HEK293 (cell line): ENCODE measurements around the gene STX5.

Experiments
- GLIS1 ChIP-seq: fragments of 450-650 bp; formaldehyde crosslinking; IDR thresholded peaks from 2 replicates; pipeline ENCODE4 v1.5.1; 2016; ENCODE audit warnings: missing biosample characterization, missing genetic modification characterization
- INSM2 ChIP-seq: fragments of 450-650 bp; formaldehyde crosslinking; IDR thresholded peaks from 2 replicates; pipeline ENCODE4 v1.5.1; 2016; ENCODE audit warnings: missing biosample characterization, missing genetic modification characterization
- KLF10 ChIP-seq: fragments of 450-650 bp; IDR thresholded peaks from 2 replicates; pipeline ENCODE4 v1.5.1; 2018; ENCODE audit warnings: missing biosample characterization, mild to moderate bottlenecking, missing genetic modification characterization
- PBX3 ChIP-seq: sonication (generic); formaldehyde crosslinking; IDR thresholded peaks from 2 replicates; pipeline ENCODE4 v1.8.1; 2022; ENCODE audit warnings: mild to moderate bottlenecking, moderate library complexity, missing genetic modification reagents
- PRDM2 ChIP-seq: fragments of 450-650 bp; formaldehyde crosslinking; IDR thresholded peaks from 2 replicates; pipeline ENCODE4 v1.5.1; 2016; ENCODE audit warnings: missing biosample characterization, missing genetic modification characterization, borderline replicate concordance
- TRIM28 ChIP-seq: IDR thresholded peaks from 2 replicates; pipeline ENCODE4 v1.6.1; 2011; ENCODE audit warnings: low read length, control low read depth, borderline replicate concordance
- ZNF311 ChIP-seq: fragments of 450-650 bp; formaldehyde crosslinking; IDR thresholded peaks from 2 replicates; pipeline ENCODE4 v1.5.1; 2017; ENCODE audit warnings: missing biosample characterization, missing genetic modification characterization, borderline replicate concordance
- ZNF518A ChIP-seq: fragments of 450-650 bp; formaldehyde crosslinking; conservative IDR thresholded peaks from 2 replicates; pipeline ENCODE4 v1.5.1; 2016; ENCODE audit warnings: low read depth, missing biosample characterization, missing genetic modification characterization
- ZNF548 ChIP-seq: fragments of 450-650 bp; formaldehyde crosslinking; IDR thresholded peaks from 2 replicates; pipeline ENCODE4 v1.5.1; 2016; ENCODE audit warnings: missing biosample characterization, missing genetic modification characterization
- ZNF561 ChIP-seq: fragments of 450-650 bp; IDR thresholded peaks from 2 replicates; pipeline ENCODE4 v1.5.1; 2018; ENCODE audit warnings: missing biosample characterization, missing genetic modification characterization, borderline replicate concordance
- ZNF621 ChIP-seq: fragments of 450-650 bp; formaldehyde crosslinking; IDR thresholded peaks from 2 replicates; pipeline ENCODE4 v1.5.1; 2017; ENCODE audit warnings: missing biosample characterization, missing genetic modification characterization
- ZNF623 ChIP-seq: fragments of 450-650 bp; formaldehyde crosslinking; IDR thresholded peaks from 2 replicates; pipeline ENCODE4 v1.5.1; 2016; ENCODE audit warnings: missing biosample characterization, missing genetic modification characterization
- ZNF660 ChIP-seq: fragments of 450-650 bp; IDR thresholded peaks from 2 replicates; pipeline ENCODE4 v1.5.1; 2018; ENCODE audit warnings: missing biosample characterization, mild to moderate bottlenecking, missing genetic modification characterization
- ZSCAN5A ChIP-seq: fragments of 450-650 bp; formaldehyde crosslinking; IDR thresholded peaks from 2 replicates; pipeline ENCODE4 v1.5.1; 2016; ENCODE audit warnings: missing biosample characterization, missing genetic modification characterization
- TF ChIP-seq, protein P1 (sequence below): fragments of 450-650 bp; formaldehyde crosslinking; IDR thresholded peaks from 2 replicates; pipeline ENCODE4 v1.5.1; 2016; ENCODE audit warnings: missing biosample characterization, missing genetic modification characterization
- TF ChIP-seq, protein P2 (sequence below): fragments of 450-650 bp; formaldehyde crosslinking; conservative IDR thresholded peaks from 2 replicates; pipeline ENCODE4 v1.5.1; 2016; ENCODE audit warnings: low read depth, missing biosample characterization, missing genetic modification characterization

The STX5 gene

GRCh38 chr11:62880803-62881578 lies 49.1 kb upstream of the STX5 start, which contains the start of gene SLC3A2 (continued):
- TF ChIP-seq PRDM2 (tag by site-specific recombination) (peak; percentile 26; the same call in 1 of the 2 replicates), TRIM28 (peak; percentile 74; the same call in 1 of the 2 replicates), ZNF518A (tag by site-specific recombination) (no peak), ZNF548 (tag by site-specific recombination) (no peak), PBX3 (CRISPR knock-in tag) (peak; percentile 86), ZNF311 (tag by site-specific recombination) (no peak), ZNF660 (tag by site-specific recombination) (peak; percentile 22), ZSCAN5A (tag by site-specific recombination) (peak; percentile 76), ZNF621 (tag by site-specific recombination) (no peak), KLF10 (tag by site-specific recombination) (peak; percentile 61; the same call in 1 of the 2 replicates), ZNF561 (tag by site-specific recombination) (peak; percentile 76), ZNF623 (tag by site-specific recombination) (peak; percentile 8; the same call in 1 of the 2 replicates), GLIS1 (tag by site-specific recombination) (no peak), INSM2 (tag by site-specific recombination) (peak; percentile 50; the same call in 1 of the 2 replicates)
- TF ChIP-seq, protein P1, sequence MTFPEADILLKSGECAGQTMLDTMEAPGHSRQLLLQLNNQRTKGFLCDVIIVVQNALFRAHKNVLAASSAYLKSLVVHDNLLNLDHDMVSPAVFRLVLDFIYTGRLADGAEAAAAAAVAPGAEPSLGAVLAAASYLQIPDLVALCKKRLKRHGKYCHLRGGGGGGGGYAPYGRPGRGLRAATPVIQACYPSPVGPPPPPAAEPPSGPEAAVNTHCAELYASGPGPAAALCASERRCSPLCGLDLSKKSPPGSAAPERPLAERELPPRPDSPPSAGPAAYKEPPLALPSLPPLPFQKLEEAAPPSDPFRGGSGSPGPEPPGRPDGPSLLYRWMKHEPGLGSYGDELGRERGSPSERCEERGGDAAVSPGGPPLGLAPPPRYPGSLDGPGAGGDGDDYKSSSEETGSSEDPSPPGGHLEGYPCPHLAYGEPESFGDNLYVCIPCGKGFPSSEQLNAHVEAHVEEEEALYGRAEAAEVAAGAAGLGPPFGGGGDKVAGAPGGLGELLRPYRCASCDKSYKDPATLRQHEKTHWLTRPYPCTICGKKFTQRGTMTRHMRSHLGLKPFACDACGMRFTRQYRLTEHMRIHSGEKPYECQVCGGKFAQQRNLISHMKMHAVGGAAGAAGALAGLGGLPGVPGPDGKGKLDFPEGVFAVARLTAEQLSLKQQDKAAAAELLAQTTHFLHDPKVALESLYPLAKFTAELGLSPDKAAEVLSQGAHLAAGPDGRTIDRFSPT: peak; percentile 97
- TF ChIP-seq, protein P2, sequence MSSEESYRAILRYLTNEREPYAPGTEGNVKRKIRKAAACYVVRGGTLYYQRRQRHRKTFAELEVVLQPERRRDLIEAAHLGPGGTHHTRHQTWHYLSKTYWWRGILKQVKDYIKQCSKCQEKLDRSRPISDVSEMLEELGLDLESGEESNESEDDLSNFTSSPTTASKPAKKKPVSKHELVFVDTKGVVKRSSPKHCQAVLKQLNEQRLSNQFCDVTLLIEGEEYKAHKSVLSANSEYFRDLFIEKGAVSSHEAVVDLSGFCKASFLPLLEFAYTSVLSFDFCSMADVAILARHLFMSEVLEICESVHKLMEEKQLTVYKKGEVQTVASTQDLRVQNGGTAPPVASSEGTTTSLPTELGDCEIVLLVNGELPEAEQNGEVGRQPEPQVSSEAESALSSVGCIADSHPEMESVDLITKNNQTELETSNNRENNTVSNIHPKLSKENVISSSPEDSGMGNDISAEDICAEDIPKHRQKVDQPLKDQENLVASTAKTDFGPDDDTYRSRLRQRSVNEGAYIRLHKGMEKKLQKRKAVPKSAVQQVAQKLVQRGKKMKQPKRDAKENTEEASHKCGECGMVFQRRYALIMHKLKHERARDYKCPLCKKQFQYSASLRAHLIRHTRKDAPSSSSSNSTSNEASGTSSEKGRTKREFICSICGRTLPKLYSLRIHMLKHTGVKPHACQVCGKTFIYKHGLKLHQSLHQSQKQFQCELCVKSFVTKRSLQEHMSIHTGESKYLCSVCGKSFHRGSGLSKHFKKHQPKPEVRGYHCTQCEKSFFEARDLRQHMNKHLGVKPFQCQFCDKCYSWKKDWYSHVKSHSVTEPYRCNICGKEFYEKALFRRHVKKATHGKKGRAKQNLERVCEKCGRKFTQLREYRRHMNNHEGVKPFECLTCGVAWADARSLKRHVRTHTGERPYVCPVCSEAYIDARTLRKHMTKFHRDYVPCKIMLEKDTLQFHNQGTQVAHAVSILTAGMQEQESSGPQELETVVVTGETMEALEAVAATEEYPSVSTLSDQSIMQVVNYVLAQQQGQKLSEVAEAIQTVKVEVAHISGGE: peak; percentile 76
